Mononuclear cell (primary cell): ENCODE data around the gene CD177. TPM values are rescaled to one million over a fixed set of nuclear protein-coding genes. Genes with fewer than 3 reads are reported as not detected.

Experiments used
- H3K27me3 ChIP-seq: 2 replicates; pipeline ENCODE4 v1.6.0; 2011; ENCODE audit warnings: low read length, control low read depth; ENCODE audit not compliant: insufficient read depth
- H3K4me1 ChIP-seq: 2 replicates; pipeline ENCODE4 v1.5.1; 2011; ENCODE audit warnings: mild to moderate bottlenecking, low read length, control low read depth; ENCODE audit not compliant: insufficient read depth
- H3K4me3 ChIP-seq: 2 replicates; pipeline ENCODE4 v1.5.1; 2011; ENCODE audit warnings: mild to moderate bottlenecking, low read length, moderate library complexity
- H3K9me3 ChIP-seq: 2 replicates; pipeline ENCODE4 v1.5.1; 2011; ENCODE audit warnings: low read depth, mild to moderate bottlenecking, control low read depth, low read length
- total RNA-seq: library from RNA; depleted of rRNA; stranded (reverse); fragments of >200 nt; gene quantifications from one replicate; pipeline ENCODE4 v1.2.3, GENCODE V29; 2012

Gene CD177, protein sequence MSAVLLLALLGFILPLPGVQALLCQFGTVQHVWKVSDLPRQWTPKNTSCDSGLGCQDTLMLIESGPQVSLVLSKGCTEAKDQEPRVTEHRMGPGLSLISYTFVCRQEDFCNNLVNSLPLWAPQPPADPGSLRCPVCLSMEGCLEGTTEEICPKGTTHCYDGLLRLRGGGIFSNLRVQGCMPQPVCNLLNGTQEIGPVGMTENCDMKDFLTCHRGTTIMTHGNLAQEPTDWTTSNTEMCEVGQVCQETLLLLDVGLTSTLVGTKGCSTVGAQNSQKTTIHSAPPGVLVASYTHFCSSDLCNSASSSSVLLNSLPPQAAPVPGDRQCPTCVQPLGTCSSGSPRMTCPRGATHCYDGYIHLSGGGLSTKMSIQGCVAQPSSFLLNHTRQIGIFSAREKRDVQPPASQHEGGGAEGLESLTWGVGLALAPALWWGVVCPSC
- not detected for total RNA-seq

DNA sequence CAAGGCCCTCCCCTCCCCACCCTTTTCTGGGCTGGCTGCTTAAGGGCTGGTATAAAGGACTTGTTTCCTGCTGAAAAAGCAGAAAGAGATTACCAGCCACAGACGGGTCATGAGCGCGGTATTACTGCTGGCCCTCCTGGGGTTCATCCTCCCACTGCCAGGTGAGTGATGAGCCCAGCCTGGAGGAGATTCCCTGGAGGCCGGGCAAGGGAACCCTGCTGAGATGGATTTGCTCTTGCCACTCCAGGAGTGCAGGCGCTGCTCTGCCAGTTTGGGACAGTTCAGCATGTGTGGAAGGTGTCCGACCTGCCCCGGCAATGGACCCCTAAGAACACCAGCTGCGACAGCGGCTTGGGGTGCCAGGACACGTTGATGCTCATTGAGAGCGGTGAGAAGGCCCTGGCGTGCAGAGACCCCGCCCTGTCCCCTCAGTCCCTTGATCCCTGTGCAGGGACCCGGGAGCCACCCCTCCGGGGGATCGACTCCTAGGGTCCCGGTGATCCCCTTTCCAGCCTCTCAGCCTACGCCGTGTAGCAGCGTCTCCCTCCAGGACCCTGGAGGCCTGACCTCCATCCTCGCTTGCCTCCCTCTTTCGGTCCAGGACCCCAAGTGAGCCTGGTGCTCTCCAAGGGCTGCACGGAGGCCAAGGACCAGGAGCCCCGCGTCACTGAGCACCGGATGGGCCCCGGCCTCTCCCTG lies at the start of gene CD177:
TSS of gene CD177 (plus strand) at position 81 of the 699 bp plus-strand sequence. CDS start at position 110, 29 bp downstream.
- H3K27me3 ChIP-seq = no peaks in the 10 kb centered on the region
- H3K4me1 ChIP-seq = peaks cover 11% of the 10 kb centered on the region
- no peaks in the 10 kb centered on the region for H3K9me3 ChIP-seq
- H3K4me3 ChIP-seq = peak within 1 kb of the TSS; percentile 8

DNA sequence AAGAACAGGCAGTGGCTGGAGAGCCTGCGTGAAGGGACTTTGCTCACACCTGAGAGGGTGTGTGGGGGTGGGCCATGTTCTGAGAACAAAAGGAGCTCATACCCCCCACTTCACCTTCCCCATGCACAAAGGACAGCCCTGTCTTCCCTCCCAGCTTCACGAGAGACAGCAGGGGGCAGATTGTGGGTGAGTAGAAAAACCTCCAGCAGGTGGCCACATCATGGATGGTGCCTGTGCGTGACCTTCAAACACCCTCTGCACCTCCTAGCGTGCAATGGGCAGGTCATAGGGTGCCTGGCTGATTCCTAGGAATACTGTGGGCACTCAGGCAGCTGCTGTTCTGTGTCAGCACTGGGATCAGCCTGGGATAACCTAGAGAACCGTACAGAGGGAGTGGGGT lies 47.8 kb upstream of the CD177 start:
- H3K9me3 ChIP-seq = no peaks in the 10 kb centered on the region
- no peak overlapping the region for H3K4me3 ChIP-seq
- no peaks in the 10 kb centered on the region for H3K4me1 ChIP-seq
- H3K27me3 ChIP-seq = no peaks in the 10 kb centered on the region

DNA sequence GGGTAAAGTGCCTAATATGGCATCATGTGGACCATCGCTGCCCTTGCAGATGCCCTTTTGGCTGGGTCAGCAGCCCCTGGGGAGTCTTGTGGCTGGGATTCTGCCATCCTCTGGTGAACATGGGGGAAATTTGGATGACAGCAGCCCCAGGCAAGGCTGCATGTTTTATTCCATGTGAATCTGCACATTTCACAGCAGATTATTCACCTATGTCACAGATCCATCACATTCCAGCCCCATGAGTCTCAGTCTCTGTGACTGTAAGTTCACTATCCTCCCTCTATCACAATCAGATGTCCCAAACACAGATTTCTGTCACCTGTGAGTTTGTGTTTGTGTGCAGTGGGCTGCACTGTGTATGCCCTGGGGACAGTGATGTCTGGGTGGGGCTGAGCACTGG lies 47.4 kb upstream of the CD177 start:
- no peaks in the 10 kb centered on the region for H3K9me3 ChIP-seq
- H3K4me3 ChIP-seq = no peak overlapping the region
- no peaks in the 10 kb centered on the region for H3K4me1 ChIP-seq
- H3K27me3 ChIP-seq = no peaks in the 10 kb centered on the region

- Histone ChIP-seq H3K9me3 (no peaks in the 10 kb centered on the region), H3K27me3 (no peaks in the 10 kb centered on the region), H3K4me1 (no peaks in the 10 kb centered on the region), H3K4me3 (no peak overlapping the region)
These were observed 45.2 kb upstream of the CD177 start for GRCh38 chr19:43308244-43308815.

- no peaks in the 10 kb centered on the region for H3K4me1 ChIP-seq
These were observed 44.0 kb upstream of the CD177 start for GRCh38 chr19:43309466-43309865.

DNA sequence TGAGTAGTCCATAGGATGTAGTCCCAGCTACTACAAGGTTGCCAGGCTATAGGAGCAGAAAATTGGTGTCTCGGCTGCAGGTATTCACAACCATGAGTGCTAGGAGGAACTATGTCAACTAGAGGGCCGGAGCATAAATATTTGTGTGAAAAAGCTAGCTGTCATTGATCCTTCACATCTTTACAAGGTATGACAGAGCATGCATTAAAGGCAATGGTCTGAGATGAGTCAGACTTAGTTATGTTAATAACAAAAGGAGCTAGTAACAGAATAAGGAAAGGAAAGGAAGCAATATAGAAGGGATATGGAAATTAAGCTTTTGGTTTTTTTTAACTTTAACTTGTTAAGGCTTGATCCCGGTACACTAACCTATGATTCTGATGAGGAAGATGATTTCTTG lies 43.3 kb upstream of the CD177 start:
- no peaks in the 10 kb centered on the region for H3K4me1 ChIP-seq
- no peaks in the 10 kb centered on the region for H3K9me3 ChIP-seq
- no peaks in the 10 kb centered on the region for H3K27me3 ChIP-seq
- H3K4me3 ChIP-seq = no peak overlapping the region

More at GRCh38 chr19:43309466-43309865, 44.0 kb upstream of the CD177 start:
- H3K27me3 ChIP-seq = no peaks in the 10 kb centered on the region
- H3K9me3 ChIP-seq = no peaks in the 10 kb centered on the region
- no peak overlapping the region for H3K4me3 ChIP-seq

- no peaks in the 10 kb centered on the region for H3K9me3 ChIP-seq
- no peak overlapping the region for H3K4me3 ChIP-seq
- H3K4me1 ChIP-seq = no peaks in the 10 kb centered on the region
- H3K27me3 ChIP-seq = no peaks in the 10 kb centered on the region
These were observed 42.2 kb upstream of the CD177 start for GRCh38 chr19:43311256-43311655.

DNA sequence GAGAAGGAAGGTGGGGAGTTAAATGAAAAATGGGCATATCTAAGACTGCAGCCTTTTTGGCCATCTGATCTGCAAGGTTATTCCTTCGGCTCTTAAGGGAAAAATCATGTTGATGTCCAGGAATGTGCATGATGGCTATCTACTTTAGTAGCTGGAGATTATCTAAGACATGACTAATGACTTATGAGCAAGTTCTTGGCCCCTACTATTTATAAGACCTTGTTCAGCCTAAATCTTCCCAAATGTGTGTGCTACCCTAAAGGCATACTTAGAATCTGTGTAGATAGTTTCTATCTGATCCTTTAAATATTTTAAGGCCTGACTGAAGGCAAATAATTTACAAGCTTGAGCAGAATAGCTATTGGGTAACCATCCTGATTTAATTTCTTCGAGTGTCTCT lies 41.8 kb upstream of the CD177 start:
- H3K4me1 ChIP-seq = no peaks in the 10 kb centered on the region
- H3K27me3 ChIP-seq = no peaks in the 10 kb centered on the region
- H3K9me3 ChIP-seq = no peaks in the 10 kb centered on the region
- no peak overlapping the region for H3K4me3 ChIP-seq

- Histone ChIP-seq H3K4me1 (no peaks in the 10 kb centered on the region), H3K4me3 (no peak overlapping the region), H3K27me3 (no peaks in the 10 kb centered on the region), H3K9me3 (no peaks in the 10 kb centered on the region)
These were observed 39.6 kb upstream of the CD177 start for GRCh38 chr19:43313711-43314495.

DNA sequence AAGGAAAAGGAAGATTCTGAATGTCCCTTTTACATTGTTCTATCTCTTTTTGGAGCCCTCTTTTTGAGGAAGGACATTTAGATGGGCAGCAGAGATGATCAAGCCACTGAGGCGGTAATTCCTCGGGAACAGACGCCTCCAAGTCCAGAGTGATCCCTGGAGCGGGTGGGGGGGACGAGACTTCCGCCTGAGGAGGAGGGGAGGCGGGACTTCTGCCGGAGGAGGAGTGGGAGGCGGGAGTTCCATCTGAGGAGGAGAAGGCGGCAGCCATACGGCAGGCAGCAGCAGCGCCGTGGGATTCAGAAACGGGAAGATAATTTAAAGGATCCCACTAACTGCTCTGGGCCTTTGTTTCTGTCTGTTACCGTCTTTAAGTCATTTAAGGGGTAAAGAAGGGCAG lies 37.6 kb upstream of the CD177 start:
- Histone ChIP-seq H3K4me1 (no peaks in the 10 kb centered on the region), H3K27me3 (no peaks in the 10 kb centered on the region), H3K9me3 (no peaks in the 10 kb centered on the region), H3K4me3 (no peak overlapping the region)

- Histone ChIP-seq H3K4me1 (no peaks in the 10 kb centered on the region), H3K4me3 (no peak overlapping the region), H3K27me3 (no peaks in the 10 kb centered on the region), H3K9me3 (no peaks in the 10 kb centered on the region)
These were observed 36.7 kb upstream of the CD177 start for GRCh38 chr19:43316591-43317319.

- no peaks in the 10 kb centered on the region for H3K27me3 ChIP-seq
- H3K4me3 ChIP-seq = no peak overlapping the region
- H3K4me1 ChIP-seq = no peaks in the 10 kb centered on the region
- H3K9me3 ChIP-seq = no peaks in the 10 kb centered on the region
These were observed 35.3 kb upstream of the CD177 start for GRCh38 chr19:43318203-43318602.

DNA sequence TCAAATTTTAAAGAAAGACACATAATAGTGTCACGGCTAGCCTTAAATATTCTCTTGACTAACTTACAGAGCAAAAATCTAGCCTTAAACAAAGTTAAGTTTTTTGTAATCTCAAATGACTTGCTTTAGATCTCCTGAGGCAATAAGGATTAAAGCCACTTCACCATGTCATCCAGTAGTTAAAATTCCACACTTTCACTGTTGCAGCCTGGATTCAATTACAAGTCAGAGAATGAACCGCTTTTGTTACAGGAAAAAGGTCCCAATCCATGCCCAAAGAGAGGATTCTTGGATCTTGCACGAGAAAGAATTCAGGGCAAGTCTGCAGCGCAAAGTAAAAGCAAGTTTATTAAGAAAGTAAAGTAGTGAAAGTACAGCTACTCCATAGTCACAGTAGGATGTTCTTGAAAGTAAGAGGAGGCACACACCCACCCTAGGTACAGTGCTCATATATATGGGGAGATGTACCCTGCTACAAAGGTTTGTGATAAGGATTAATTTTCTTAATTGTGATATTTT lies 34.6 kb upstream of the CD177 start:
- H3K9me3 ChIP-seq = no peaks in the 10 kb centered on the region
- H3K4me3 ChIP-seq = no peak overlapping the region
- H3K4me1 ChIP-seq = no peaks in the 10 kb centered on the region
- H3K27me3 ChIP-seq = no peaks in the 10 kb centered on the region

- H3K9me3 ChIP-seq = no peaks in the 10 kb centered on the region
- H3K27me3 ChIP-seq = no peaks in the 10 kb centered on the region
- H3K4me3 ChIP-seq = no peak overlapping the region
- no peaks in the 10 kb centered on the region for H3K4me1 ChIP-seq
These were observed 32.9 kb upstream of the CD177 start for GRCh38 chr19:43320546-43320945.
